Gastrocnemius medialis (tissue), 4 donors: ENCODE results near the gene GM2A. TPM values are rescaled to one million over a fixed set of nuclear protein-coding genes. Genes with fewer than 3 reads are reported as not detected.
A peak's percentile ranks its signal among the peaks of the same experiment; 100 is the strongest.

Experiments used
- ATAC-seq, 2 donors: fragments of 150-250 bp; one replicate each; pipeline ENCODE4 v1.9.1; 2016
- DNase-seq, 2 donors: peaks; one replicate each; pipeline ENCODE4 v3.0.0-alpha.2; 2019
- H3K27ac ChIP-seq, 4 donors: fragments of 200-600 bp; sonication (generic); 1 replicate in 1 of 4; 2 replicates in 3 of 4; pipeline ENCODE4 v1.5.1; 2016 to 2018; ENCODE audit warnings: mild to moderate bottlenecking in 2 of 4, moderate library complexity in 1 of 4
- H3K27me3 ChIP-seq, 3 donors: fragments of 200-600 bp; sonication (generic) in 2 of 3; 1 replicate in 1 of 3; 2 replicates in 2 of 3; pipeline versions ENCODE4 v1.5.1 to v1.6.0; 2016 to 2019; ENCODE audit warnings: mild to moderate bottlenecking in 1 of 3, moderate library complexity in 1 of 3
- H3K36me3 ChIP-seq, 2 donors: fragments of 200-600 bp; sonication (generic) in 1 of 2; one replicate each; pipeline ENCODE4 v1.5.1; 2017 to 2018
- H3K4me1 ChIP-seq, 2 donors: fragments of 200-600 bp; sonication (generic) in 1 of 2; one replicate each; pipeline ENCODE4 v1.5.1; 2016 to 2017; ENCODE audit warnings: mild to moderate bottlenecking in 2 of 2
- H3K4me3 ChIP-seq, 4 donors: fragments of 200-600 bp; sonication (generic) in 3 of 4; 1 replicate in 1 of 4; 2 replicates in 3 of 4; pipeline ENCODE4 v1.5.1; 2016 to 2019; ENCODE audit warnings: mild to moderate bottlenecking in 2 of 4
- H3K9me3 ChIP-seq, 3 donors: fragments of 200-600 bp; sonication (generic) in 2 of 3; 1 replicate in 1 of 3; 2 replicates in 2 of 3; pipeline ENCODE4 v1.5.1; 2016 to 2019
- CTCF ChIP-seq, 5 experiments: fragments of 450-650 bp in 3 of 5; fragments of 200-600 bp in 2 of 5; sonication (generic) in 2 of 5; IDR thresholded peaks in 4 of 5; conservative IDR thresholded peaks in 1 of 5; 1 replicate in 4 of 5; 2 replicates in 1 of 5; pipeline ENCODE4 v1.5.1; 2016 to 2019; ENCODE audit warnings: antibody characterized with exemption in 5 of 5, mild to moderate bottlenecking in 3 of 5, moderate library complexity in 3 of 5
- POLR2A ChIP-seq, 2 donors: fragments of 450-650 bp; IDR thresholded peaks; one replicate each; pipeline ENCODE4 v1.6.1; 2017; ENCODE audit warnings: antibody characterized with exemption in 2 of 2, mild to moderate bottlenecking in 2 of 2, moderate library complexity in 2 of 2
- in situ Hi-C, 4 donors: fragments of 200-750 bp; cut with MboI; loops; one replicate each; pipeline versions ENCODE4 v1.15.0 to v1.8.0; 2017; ENCODE audit warnings: low sequenced_read_pairs in 4 of 4
- intact Hi-C: fragments of 100-400 bp; cut with DNase I; formaldehyde crosslinking; loops from one replicate; pipeline ENCODE4 v1.15.1; 2023; ENCODE audit warnings: low total_unique reads
- total RNA-seq, 4 donors: library from RNA; depleted of rRNA; stranded (reverse); fragments of >200 nt; gene quantifications; one replicate each; pipeline versions ENCODE4 v1.1.0 to v1.2.3, GENCODE V29; 2016

The GM2A gene
- total RNA-seq, 4 donors from 2014 or later = 5.0 to 7.2 (median 5.7) TPM

DNA sequence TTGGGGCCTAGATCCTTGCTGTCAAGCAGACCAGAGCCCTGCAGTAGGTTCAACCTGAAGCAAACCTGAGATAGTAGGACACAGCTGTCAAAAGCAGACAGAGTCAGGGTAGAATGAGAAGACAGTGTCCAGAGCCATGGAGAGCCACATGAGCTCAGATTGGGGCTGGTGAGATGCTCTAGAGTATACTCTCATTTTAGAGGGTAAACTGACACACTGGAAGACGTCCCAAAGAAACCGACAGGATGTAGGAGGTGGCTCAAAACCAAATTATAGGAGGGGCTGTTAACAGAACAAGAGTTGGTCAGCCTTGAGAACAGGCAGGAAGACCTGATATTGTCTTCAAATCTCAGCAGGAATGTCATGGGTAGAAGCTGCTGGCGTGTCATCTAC lies 40.6 kb upstream of the GM2A start:
- TF ChIP-seq CTCF (IDR thresholded peaks at IDR 0.05 in 4 of 5, conservative IDR thresholded peaks at IDR 0.05 in 1 of 5) = no peak
- no peak for TF ChIP-seq POLR2A (IDR thresholded peaks at IDR 0.05)
- in situ Hi-C loops (no loop called here), intact Hi-C loops (no loop called here)
- peaks cover 85 to 90% of the 10 kb centered on the region in 2 donors for H3K4me1 ChIP-seq
- no peak overlapping the region for H3K4me3 ChIP-seq
- DNase-seq (no peak), ATAC-seq (no peak)
- H3K27me3 ChIP-seq = no peaks in the 10 kb centered on the region
- H3K36me3 ChIP-seq = no peaks in the 10 kb centered on the region
- H3K9me3 ChIP-seq = no peaks in the 10 kb centered on the region
- H3K27ac ChIP-seq = peak overlapping the region; percentile 94 to 97 (median 95)

GRCh38 chr5:151213803-151214613 lies 39.0 kb upstream of the GM2A start:
- intact Hi-C loops = no loop called here
- Histone ChIP-seq H3K27me3 (no peaks in the 10 kb centered on the region), H3K9me3 (no peaks in the 10 kb centered on the region), H3K27ac (peak overlapping the region; percentile 94 to 97 (median 95)), H3K4me3 (peak overlapping the region in 1 of 4 donors; percentile 3), H3K36me3 (no peaks in the 10 kb centered on the region), H3K4me1 (peaks cover 84 to 94% of the 10 kb centered on the region in 2 donors)
- TF ChIP-seq CTCF (IDR thresholded peaks at IDR 0.05 in 4 of 5, conservative IDR thresholded peaks at IDR 0.05 in 1 of 5) (no peak), POLR2A (IDR thresholded peaks at IDR 0.05) (peak; percentile 37 to 49)
- ATAC-seq = peak; percentile 43 to 63
- peak; percentile 61 to 78 for DNase-seq
- in situ Hi-C loops = no loop called here

- ATAC-seq (peak; percentile 26 to 76), DNase-seq (peak in 1 of 2 donors; percentile 74)
- Histone ChIP-seq H3K27me3 (no peaks in the 10 kb centered on the region), H3K9me3 (no peaks in the 10 kb centered on the region), H3K4me3 (no peak overlapping the region), H3K36me3 (no peaks in the 10 kb centered on the region), H3K27ac (peak overlapping the region; percentile 94 to 97 (median 95)), H3K4me1 (peaks cover 85 to 93% of the 10 kb centered on the region in 2 donors)
- in situ Hi-C loops (no loop called here), intact Hi-C loops (no loop called here)
- TF ChIP-seq POLR2A (IDR thresholded peaks at IDR 0.05) (no peak), CTCF (IDR thresholded peaks at IDR 0.05 in 4 of 5, conservative IDR thresholded peaks at IDR 0.05 in 1 of 5) (no peak)
Observed at GRCh38 chr5:151214614-151215545, 38.1 kb upstream of the GM2A start.

DNA sequence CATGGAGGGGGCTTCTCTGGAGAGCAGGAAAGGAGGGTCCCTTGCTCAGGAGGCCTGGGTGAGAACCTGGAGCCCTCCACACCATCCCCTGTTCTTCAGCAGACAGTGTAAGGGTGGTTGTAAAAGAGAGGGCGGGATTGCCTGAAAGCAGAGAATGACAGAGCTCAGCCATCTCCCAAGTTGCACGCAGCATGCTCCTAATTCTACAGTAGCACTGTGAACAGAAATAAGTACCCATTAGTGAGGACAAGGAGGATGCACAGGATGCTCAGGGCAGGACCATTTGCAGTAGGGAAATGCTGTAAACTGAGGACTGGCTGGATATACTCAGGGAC lies 37.5 kb upstream of the GM2A start:
- in situ Hi-C loops (no loop called here), intact Hi-C loops (no loop called here)
- H3K27ac ChIP-seq = peak overlapping the region; percentile 94 to 97 (median 95)
- no peaks in the 10 kb centered on the region for H3K27me3 ChIP-seq
- H3K36me3 ChIP-seq = no peaks in the 10 kb centered on the region
- H3K9me3 ChIP-seq = no peaks in the 10 kb centered on the region
- no peak overlapping the region for H3K4me3 ChIP-seq
- TF ChIP-seq CTCF (IDR thresholded peaks at IDR 0.05 in 4 of 5, conservative IDR thresholded peaks at IDR 0.05 in 1 of 5) (no peak), POLR2A (IDR thresholded peaks at IDR 0.05) (no peak)
- DNase-seq = no peak
- peak in 1 of 2 donors; percentile 3 for ATAC-seq
- H3K4me1 ChIP-seq = peaks cover 89 to 92% of the 10 kb centered on the region in 2 donors
